Measurements from ENCODE around the gene SFRP5.

DNA sequence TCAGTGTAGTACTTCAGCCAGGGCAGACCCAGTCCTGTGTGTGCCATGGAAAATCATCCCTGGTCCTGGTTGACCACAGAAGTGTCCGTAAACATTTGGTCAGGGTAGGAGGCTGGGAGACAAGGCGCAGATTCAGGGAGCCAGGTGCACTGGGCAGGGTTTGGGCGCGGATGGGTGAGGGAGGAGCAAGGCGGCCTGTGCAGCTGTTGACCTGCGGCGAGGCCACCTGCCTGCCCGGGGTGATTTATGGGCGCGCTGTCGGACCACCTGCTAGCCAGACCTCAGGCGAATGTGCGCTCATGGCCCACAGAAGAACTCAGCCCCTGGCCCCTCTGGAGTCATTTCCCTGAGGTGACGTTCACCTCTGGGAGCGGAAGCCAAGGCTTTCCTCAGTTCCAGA lies 6.6 kb downstream of the SFRP5 start:
- no peak for TF ChIP-seq POLR2A (IDR thresholded peaks at IDR 0.05)
- TF ChIP-seq, protein P1, sequence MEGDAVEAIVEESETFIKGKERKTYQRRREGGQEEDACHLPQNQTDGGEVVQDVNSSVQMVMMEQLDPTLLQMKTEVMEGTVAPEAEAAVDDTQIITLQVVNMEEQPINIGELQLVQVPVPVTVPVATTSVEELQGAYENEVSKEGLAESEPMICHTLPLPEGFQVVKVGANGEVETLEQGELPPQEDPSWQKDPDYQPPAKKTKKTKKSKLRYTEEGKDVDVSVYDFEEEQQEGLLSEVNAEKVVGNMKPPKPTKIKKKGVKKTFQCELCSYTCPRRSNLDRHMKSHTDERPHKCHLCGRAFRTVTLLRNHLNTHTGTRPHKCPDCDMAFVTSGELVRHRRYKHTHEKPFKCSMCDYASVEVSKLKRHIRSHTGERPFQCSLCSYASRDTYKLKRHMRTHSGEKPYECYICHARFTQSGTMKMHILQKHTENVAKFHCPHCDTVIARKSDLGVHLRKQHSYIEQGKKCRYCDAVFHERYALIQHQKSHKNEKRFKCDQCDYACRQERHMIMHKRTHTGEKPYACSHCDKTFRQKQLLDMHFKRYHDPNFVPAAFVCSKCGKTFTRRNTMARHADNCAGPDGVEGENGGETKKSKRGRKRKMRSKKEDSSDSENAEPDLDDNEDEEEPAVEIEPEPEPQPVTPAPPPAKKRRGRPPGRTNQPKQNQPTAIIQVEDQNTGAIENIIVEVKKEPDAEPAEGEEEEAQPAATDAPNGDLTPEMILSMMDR (IDR thresholded peaks at IDR 0.05), result no peak

All from breast epithelium (tissue), 3 donors.